ENCODE results near the gene MYOM3.

Gene MYOM3

DNA sequence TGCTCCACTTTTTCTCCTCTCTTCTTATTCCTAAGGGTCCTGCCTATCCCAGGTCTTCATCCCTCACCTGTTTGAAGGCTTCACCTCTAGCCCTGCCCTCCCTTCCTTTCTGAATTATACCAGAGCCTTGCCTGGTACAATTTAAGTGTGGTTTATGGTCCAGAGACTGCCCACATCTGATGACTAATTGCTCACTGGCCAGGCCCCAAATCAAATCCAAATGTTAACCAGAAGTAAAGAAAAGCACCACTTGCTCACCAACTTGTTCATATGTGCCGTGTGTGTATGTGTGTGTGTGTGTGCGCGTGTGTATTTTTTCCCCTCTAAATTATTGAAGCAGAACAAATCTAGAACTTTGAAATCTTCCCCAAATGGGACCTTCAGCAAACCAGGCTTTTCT lies 26.4 kb downstream of the MYOM3 start:
- Histone ChIP-seq H3K36me3 (ENCODE audit: control insufficient read depth in 1 of 2, insufficient read depth in 2 of 2, low read depth in 1 of 2, low read length in 2 of 2) (no peaks in the 10 kb centered on the region), H3K9me3 (ENCODE audit: control insufficient read depth, low read length) (no peaks in the 10 kb centered on the region), H2AFZ (ENCODE audit: low read depth, low read length) (no peak overlapping the region), H4K91ac (ENCODE audit: low read length) (no peak overlapping the region), H3K9ac (ENCODE audit: low read length) (no peak overlapping the region), H2BK5ac (ENCODE audit: low read depth, low read length, poor library complexity, severe bottlenecking) (no peak overlapping the region), H3K4me3 (ENCODE audit: insufficient read depth in 1 of 2, low read depth in 1 of 2, low read length in 2 of 2) (no peak overlapping the region), H3K79me1 (replicated peaks; ENCODE audit: low read length, poor library complexity, severe bottlenecking) (no peaks in the 10 kb centered on the region), H3K27ac (ENCODE audit: low read length, poor library complexity, severe bottlenecking) (no peak overlapping the region), H3K23ac (ENCODE audit: low read length in 2 of 2) (no peak overlapping the region), H2BK120ac (ENCODE audit: low read depth, low read length) (no peak overlapping the region), H2BK15ac (ENCODE audit: low read depth, poor library complexity, severe bottlenecking) (no peak overlapping the region), H2AK5ac (ENCODE audit: low read length, severe bottlenecking) (no peak overlapping the region), H3K18ac (ENCODE audit: low read depth in 1 of 2, low read length in 2 of 2) (no peak overlapping the region), H3K4ac (ENCODE audit: low read depth in 1 of 2, low read length in 2 of 2) (no peak overlapping the region), H4K8ac (ENCODE audit: low read length) (no peak overlapping the region), H3K4me2 (ENCODE audit: low read length, poor library complexity, severe bottlenecking) (no peak overlapping the region), H2BK12ac (ENCODE audit: low read length in 2 of 2) (no peak overlapping the region), H3K27me3 (ENCODE audit: control insufficient read depth in 1 of 2, insufficient read depth in 1 of 2, low read length in 2 of 2) (peaks cover 36 to 37% of the 10 kb centered on the region in 2 experiments), H3K4me1 (ENCODE audit: control insufficient read depth, insufficient read depth, low read depth, low read length) (no peaks in the 10 kb centered on the region), H3K14ac (ENCODE audit: low read length in 2 of 2) (no peak overlapping the region)
- no CpG with 5 or more reads among the region's 3 CpGs for WGBS
- DNase-seq = no peak

DNA sequence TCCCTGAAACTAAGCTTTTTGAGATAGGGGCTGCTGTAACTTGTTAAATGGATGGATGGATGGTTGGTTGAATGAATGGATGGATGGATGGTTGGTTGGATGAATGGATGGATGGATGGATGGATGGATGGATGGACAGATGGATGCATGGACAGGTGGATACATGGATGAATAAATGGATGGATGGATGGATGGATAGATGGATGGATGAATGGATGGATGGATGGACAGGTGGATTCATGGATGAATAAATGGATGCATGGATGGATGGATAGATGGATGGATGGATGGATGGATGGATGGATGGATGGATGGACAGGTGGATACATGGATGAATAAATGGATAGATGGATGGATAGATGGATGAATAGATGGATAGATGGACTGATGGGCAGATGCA lies 26.9 kb downstream of the MYOM3 start:
- Histone ChIP-seq H3K27ac (ENCODE audit: low read length, poor library complexity, severe bottlenecking) (no peak overlapping the region), H2BK12ac (ENCODE audit: low read length in 2 of 2) (no peak overlapping the region), H3K4me1 (ENCODE audit: control insufficient read depth, insufficient read depth, low read depth, low read length) (no peaks in the 10 kb centered on the region), H3K14ac (ENCODE audit: low read length in 2 of 2) (no peak overlapping the region), H2BK5ac (ENCODE audit: low read depth, low read length, poor library complexity, severe bottlenecking) (no peak overlapping the region), H3K4me3 (ENCODE audit: insufficient read depth in 1 of 2, low read depth in 1 of 2, low read length in 2 of 2) (no peak overlapping the region), H3K23ac (ENCODE audit: low read length in 2 of 2) (no peak overlapping the region), H3K4me2 (ENCODE audit: low read length, poor library complexity, severe bottlenecking) (no peak overlapping the region), H4K91ac (ENCODE audit: low read length) (no peak overlapping the region), H4K8ac (ENCODE audit: low read length) (no peak overlapping the region), H2AFZ (ENCODE audit: low read depth, low read length) (no peak overlapping the region), H3K79me1 (replicated peaks; ENCODE audit: low read length, poor library complexity, severe bottlenecking) (no peaks in the 10 kb centered on the region), H3K9ac (ENCODE audit: low read length) (no peak overlapping the region), H2BK120ac (ENCODE audit: low read depth, low read length) (no peak overlapping the region), H3K4ac (ENCODE audit: low read depth in 1 of 2, low read length in 2 of 2) (no peak overlapping the region), H3K27me3 (ENCODE audit: control insufficient read depth in 1 of 2, insufficient read depth in 1 of 2, low read length in 2 of 2) (peaks cover 35 to 37% of the 10 kb centered on the region in 2 experiments), H2BK15ac (ENCODE audit: low read depth, poor library complexity, severe bottlenecking) (no peak overlapping the region), H3K9me3 (ENCODE audit: control insufficient read depth, low read length) (no peaks in the 10 kb centered on the region), H3K36me3 (ENCODE audit: control insufficient read depth in 1 of 2, insufficient read depth in 2 of 2, low read depth in 1 of 2, low read length in 2 of 2) (no peaks in the 10 kb centered on the region), H2AK5ac (ENCODE audit: low read length, severe bottlenecking) (no peak overlapping the region), H3K18ac (ENCODE audit: low read depth in 1 of 2, low read length in 2 of 2) (no peak overlapping the region)
- no peak for DNase-seq

DNA sequence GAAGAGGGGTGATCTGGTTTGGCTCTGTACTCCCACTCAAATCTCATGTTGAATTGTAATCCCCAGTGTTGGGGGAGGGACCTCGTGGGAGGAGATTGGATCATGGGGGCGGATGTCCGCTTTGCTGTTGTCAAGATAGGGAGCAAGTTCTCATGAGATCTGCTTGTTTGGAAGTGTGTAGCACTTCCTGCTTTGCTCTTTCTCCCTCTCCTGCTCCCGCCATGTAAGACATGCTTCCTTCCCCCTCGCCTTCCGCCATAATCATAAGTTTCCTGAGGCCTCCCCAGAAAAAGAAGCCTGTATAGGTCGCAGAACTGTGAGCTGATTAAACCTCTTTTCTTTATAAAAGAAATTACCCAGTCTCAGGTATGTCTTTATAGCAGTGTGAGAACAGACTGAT lies 27.9 kb downstream of the MYOM3 start:
- H3K4me1 ChIP-seq (ENCODE audit: control insufficient read depth, insufficient read depth, low read depth, low read length) = no peaks in the 10 kb centered on the region
- H4K91ac ChIP-seq (ENCODE audit: low read length) = no peak overlapping the region
- H3K27ac ChIP-seq (ENCODE audit: low read length, poor library complexity, severe bottlenecking) = no peak overlapping the region
- H3K9me3 ChIP-seq (ENCODE audit: control insufficient read depth, low read length) = no peaks in the 10 kb centered on the region
- H2BK5ac ChIP-seq (ENCODE audit: low read depth, low read length, poor library complexity, severe bottlenecking) = no peak overlapping the region
- H3K18ac ChIP-seq (ENCODE audit: low read depth in 1 of 2, low read length in 2 of 2) = no peak overlapping the region
- WGBS = 90% methylated on average over 2 of the region's 7 CpGs
- H2BK120ac ChIP-seq (ENCODE audit: low read depth, low read length) = no peak overlapping the region
- H3K27me3 ChIP-seq (ENCODE audit: control insufficient read depth in 1 of 2, insufficient read depth in 1 of 2, low read length in 2 of 2) = peaks cover 31 to 35% of the 10 kb centered on the region in 2 experiments
- H3K23ac ChIP-seq (ENCODE audit: low read length in 2 of 2) = no peak overlapping the region
- no peak overlapping the region for H3K4me3 ChIP-seq (ENCODE audit: insufficient read depth in 1 of 2, low read depth in 1 of 2, low read length in 2 of 2)
- no peak overlapping the region for H2AK5ac ChIP-seq (ENCODE audit: low read length, severe bottlenecking)
- no peaks in the 10 kb centered on the region for H3K79me1 ChIP-seq (replicated peaks; ENCODE audit: low read length, poor library complexity, severe bottlenecking)
- no peak overlapping the region for H2BK12ac ChIP-seq (ENCODE audit: low read length in 2 of 2)
- H3K4me2 ChIP-seq (ENCODE audit: low read length, poor library complexity, severe bottlenecking) = no peak overlapping the region
- H3K9ac ChIP-seq (ENCODE audit: low read length) = no peak overlapping the region
- H3K4ac ChIP-seq (ENCODE audit: low read depth in 1 of 2, low read length in 2 of 2) = no peak overlapping the region
- DNase-seq = no peak
- H3K14ac ChIP-seq (ENCODE audit: low read length in 2 of 2) = no peak overlapping the region
- H2AFZ ChIP-seq (ENCODE audit: low read depth, low read length) = no peak overlapping the region
- no peak overlapping the region for H4K8ac ChIP-seq (ENCODE audit: low read length)
- no peaks in the 10 kb centered on the region for H3K36me3 ChIP-seq (ENCODE audit: control insufficient read depth in 1 of 2, insufficient read depth in 2 of 2, low read depth in 1 of 2, low read length in 2 of 2)
- no peak overlapping the region for H2BK15ac ChIP-seq (ENCODE audit: low read depth, poor library complexity, severe bottlenecking)

DNA sequence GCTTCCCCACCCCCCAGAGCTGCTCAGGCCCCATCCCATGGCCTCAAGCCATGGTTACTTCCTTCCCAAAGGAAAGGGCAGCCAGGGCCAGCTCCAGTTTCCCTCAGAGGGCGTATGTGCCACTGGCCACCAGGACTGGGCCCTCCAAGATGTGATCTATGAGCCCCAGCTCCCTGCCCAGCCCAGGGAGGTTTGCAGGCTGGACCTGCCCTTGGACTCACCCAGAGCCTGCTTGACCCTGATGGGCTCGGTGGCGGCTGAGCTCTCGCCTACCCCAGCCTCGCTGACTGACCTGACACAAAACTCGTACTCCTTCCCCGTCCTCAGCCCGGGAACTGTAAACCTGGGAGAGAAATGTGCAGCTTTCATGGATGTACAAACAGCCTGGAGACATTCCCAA lies 29.6 kb downstream of the MYOM3 start:
- Histone ChIP-seq H3K23ac (ENCODE audit: low read length in 2 of 2) (no peak overlapping the region), H3K9me3 (ENCODE audit: control insufficient read depth, low read length) (no peaks in the 10 kb centered on the region), H3K4me3 (ENCODE audit: insufficient read depth in 1 of 2, low read depth in 1 of 2, low read length in 2 of 2) (no peak overlapping the region), H3K27me3 (ENCODE audit: control insufficient read depth in 1 of 2, insufficient read depth in 1 of 2, low read length in 2 of 2) (peaks cover 19 to 33% of the 10 kb centered on the region in 2 experiments), H3K4me1 (ENCODE audit: control insufficient read depth, insufficient read depth, low read depth, low read length) (no peaks in the 10 kb centered on the region), H2AFZ (ENCODE audit: low read depth, low read length) (no peak overlapping the region), H2BK120ac (ENCODE audit: low read depth, low read length) (no peak overlapping the region), H2BK15ac (ENCODE audit: low read depth, poor library complexity, severe bottlenecking) (no peak overlapping the region), H4K91ac (ENCODE audit: low read length) (no peak overlapping the region), H3K4me2 (ENCODE audit: low read length, poor library complexity, severe bottlenecking) (no peak overlapping the region), H3K79me1 (replicated peaks; ENCODE audit: low read length, poor library complexity, severe bottlenecking) (no peaks in the 10 kb centered on the region), H3K14ac (ENCODE audit: low read length in 2 of 2) (peak overlapping the region in 1 of 2 experiments; percentile 11), H3K27ac (ENCODE audit: low read length, poor library complexity, severe bottlenecking) (no peak overlapping the region), H3K18ac (ENCODE audit: low read depth in 1 of 2, low read length in 2 of 2) (no peak overlapping the region), H2BK5ac (ENCODE audit: low read depth, low read length, poor library complexity, severe bottlenecking) (no peak overlapping the region), H3K4ac (ENCODE audit: low read depth in 1 of 2, low read length in 2 of 2) (no peak overlapping the region), H2AK5ac (ENCODE audit: low read length, severe bottlenecking) (no peak overlapping the region), H3K36me3 (ENCODE audit: control insufficient read depth in 1 of 2, insufficient read depth in 2 of 2, low read depth in 1 of 2, low read length in 2 of 2) (no peaks in the 10 kb centered on the region), H2BK12ac (ENCODE audit: low read length in 2 of 2) (no peak overlapping the region), H3K9ac (ENCODE audit: low read length) (no peak overlapping the region), H4K8ac (ENCODE audit: low read length) (no peak overlapping the region)
- DNase-seq = no peak
- 91% methylated on average over 8 of the region's 8 CpGs for WGBS
